ENCODE measurements around the gene ABCA10. TPM values are rescaled to one million over a fixed set of nuclear protein-coding genes. Genes with fewer than 3 reads are reported as not detected.
A peak's percentile ranks its signal among the peaks of the same experiment; 100 is the strongest.

Gene ABCA10
- total and polyA plus RNA-seq, 2 of the 13 experiments (the other 11 are each of a cell fraction or from before 2014, with no cell fraction given) = 0.02 to 0.08 TPM

DNA sequence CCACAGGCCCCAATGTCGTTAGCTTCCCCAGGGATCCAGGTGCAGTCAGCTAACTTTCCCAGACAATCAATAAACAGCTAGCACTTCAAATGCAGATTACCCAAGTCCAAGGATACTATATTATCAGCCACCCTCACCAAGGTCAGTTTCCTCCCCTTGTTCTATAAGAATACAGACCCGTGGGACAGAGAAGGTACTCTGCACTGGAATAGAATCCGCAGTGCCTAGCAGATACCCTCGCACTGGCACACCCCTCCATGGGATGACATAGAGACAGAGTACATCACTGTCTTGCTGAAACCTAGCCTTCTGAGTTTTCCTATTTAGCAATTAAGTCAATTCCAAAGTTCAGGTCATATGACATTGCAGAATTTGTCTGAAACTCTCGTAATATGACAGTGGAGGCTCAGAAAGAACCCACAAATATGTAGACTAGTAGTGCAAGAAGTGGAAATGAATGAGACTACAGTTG, 40.0 kb upstream of the ABCA10 start (continued):
- TF ChIP-seq KLF16 (CRISPR knock-in tag; IDR thresholded peaks at IDR 0.05) = 0 out of 4 replicates have a peak, but pooled peaks of 1 of the 2 experiments have one; percentile 30
- no peak for TF ChIP-seq ZNF30 (CRISPR knock-in tag; IDR thresholded peaks at IDR 0.05)
- TF ChIP-seq PCBP1 (IDR thresholded peaks at IDR 0.05; ENCODE audit: borderline replicate concordance, low read depth, low read length) = no peak
- TF ChIP-seq ZNF510 (CRISPR knock-in tag; IDR thresholded peaks at IDR 0.05; ENCODE audit: low read depth) = no peak
- TF ChIP-seq, protein P1, sequence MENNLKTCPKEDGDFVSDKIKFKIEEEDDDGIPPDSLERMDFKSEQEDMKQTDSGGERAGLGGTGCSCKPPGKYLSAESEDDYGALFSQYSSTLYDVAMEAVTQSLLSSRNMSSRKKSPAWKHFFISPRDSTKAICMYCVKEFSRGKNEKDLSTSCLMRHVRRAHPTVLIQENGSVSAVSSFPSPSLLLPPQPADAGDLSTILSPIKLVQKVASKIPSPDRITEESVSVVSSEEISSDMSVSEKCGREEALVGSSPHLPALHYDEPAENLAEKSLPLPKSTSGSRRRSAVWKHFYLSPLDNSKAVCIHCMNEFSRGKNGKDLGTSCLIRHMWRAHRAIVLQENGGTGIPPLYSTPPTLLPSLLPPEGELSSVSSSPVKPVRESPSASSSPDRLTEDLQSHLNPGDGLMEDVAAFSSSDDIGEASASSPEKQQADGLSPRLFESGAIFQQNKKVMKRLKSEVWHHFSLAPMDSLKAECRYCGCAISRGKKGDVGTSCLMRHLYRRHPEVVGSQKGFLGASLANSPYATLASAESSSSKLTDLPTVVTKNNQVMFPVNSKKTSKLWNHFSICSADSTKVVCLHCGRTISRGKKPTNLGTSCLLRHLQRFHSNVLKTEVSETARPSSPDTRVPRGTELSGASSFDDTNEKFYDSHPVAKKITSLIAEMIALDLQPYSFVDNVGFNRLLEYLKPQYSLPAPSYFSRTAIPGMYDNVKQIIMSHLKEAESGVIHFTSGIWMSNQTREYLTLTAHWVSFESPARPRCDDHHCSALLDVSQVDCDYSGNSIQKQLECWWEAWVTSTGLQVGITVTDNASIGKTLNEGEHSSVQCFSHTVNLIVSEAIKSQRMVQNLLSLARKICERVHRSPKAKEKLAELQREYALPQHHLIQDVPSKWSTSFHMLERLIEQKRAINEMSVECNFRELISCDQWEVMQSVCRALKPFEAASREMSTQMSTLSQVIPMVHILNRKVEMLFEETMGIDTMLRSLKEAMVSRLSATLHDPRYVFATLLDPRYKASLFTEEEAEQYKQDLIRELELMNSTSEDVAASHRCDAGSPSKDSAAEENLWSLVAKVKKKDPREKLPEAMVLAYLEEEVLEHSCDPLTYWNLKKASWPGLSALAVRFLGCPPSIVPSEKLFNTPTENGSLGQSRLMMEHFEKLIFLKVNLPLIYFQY (CRISPR knock-in tag; IDR thresholded peaks at IDR 0.05; ENCODE audit: borderline replicate concordance) = no peak
- no peak for TF ChIP-seq ZNF749 (CRISPR knock-in tag; IDR thresholded peaks at IDR 0.05; ENCODE audit: borderline replicate concordance)
- TF ChIP-seq ZMYM3 (CRISPR knock-in tag; IDR thresholded peaks at IDR 0.05) = peak; percentile 47; the same call in 1 of the 2 replicates
- no peak for TF ChIP-seq HMGXB4 (CRISPR knock-in tag; IDR thresholded peaks at IDR 0.05; ENCODE audit: borderline replicate concordance in 1 of 2, low read depth in 1 of 2)
- peak; percentile 82 for TF ChIP-seq MIER3 (CRISPR knock-in tag; IDR thresholded peaks at IDR 0.05; ENCODE audit: borderline replicate concordance)
- no peak for TF ChIP-seq KDM5B (CRISPR knock-in tag; IDR thresholded peaks at IDR 0.05; ENCODE audit: borderline replicate concordance)
- no peak; the same call in 1 of the 2 replicates for TF ChIP-seq SOX5 (CRISPR knock-in tag; IDR thresholded peaks at IDR 0.05; ENCODE audit: borderline replicate concordance)
- no peak for TF ChIP-seq ZNF468 (CRISPR knock-in tag; IDR thresholded peaks at IDR 0.05)
- no peak for TF ChIP-seq SETDB1 (CRISPR knock-in tag; IDR thresholded peaks at IDR 0.05; ENCODE audit: borderline replicate concordance)
- no peak for TF ChIP-seq ZNF44 (CRISPR knock-in tag; IDR thresholded peaks at IDR 0.05)
- TF ChIP-seq, protein P2, sequence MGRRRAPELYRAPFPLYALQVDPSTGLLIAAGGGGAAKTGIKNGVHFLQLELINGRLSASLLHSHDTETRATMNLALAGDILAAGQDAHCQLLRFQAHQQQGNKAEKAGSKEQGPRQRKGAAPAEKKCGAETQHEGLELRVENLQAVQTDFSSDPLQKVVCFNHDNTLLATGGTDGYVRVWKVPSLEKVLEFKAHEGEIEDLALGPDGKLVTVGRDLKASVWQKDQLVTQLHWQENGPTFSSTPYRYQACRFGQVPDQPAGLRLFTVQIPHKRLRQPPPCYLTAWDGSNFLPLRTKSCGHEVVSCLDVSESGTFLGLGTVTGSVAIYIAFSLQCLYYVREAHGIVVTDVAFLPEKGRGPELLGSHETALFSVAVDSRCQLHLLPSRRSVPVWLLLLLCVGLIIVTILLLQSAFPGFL (CRISPR knock-in tag; IDR thresholded peaks at IDR 0.05) = no peak
- no peak for TF ChIP-seq ZSCAN30 (CRISPR knock-in tag; IDR thresholded peaks at IDR 0.05)
- TF ChIP-seq, protein P3, sequence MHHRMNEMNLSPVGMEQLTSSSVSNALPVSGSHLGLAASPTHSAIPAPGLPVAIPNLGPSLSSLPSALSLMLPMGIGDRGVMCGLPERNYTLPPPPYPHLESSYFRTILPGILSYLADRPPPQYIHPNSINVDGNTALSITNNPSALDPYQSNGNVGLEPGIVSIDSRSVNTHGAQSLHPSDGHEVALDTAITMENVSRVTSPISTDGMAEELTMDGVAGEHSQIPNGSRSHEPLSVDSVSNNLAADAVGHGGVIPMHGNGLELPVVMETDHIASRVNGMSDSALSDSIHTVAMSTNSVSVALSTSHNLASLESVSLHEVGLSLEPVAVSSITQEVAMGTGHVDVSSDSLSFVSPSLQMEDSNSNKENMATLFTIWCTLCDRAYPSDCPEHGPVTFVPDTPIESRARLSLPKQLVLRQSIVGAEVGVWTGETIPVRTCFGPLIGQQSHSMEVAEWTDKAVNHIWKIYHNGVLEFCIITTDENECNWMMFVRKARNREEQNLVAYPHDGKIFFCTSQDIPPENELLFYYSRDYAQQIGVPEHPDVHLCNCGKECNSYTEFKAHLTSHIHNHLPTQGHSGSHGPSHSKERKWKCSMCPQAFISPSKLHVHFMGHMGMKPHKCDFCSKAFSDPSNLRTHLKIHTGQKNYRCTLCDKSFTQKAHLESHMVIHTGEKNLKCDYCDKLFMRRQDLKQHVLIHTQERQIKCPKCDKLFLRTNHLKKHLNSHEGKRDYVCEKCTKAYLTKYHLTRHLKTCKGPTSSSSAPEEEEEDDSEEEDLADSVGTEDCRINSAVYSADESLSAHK (CRISPR knock-in tag; IDR thresholded peaks at IDR 0.05; ENCODE audit: borderline replicate concordance) = no peak
